Tibial nerve (tissue), 4 donors: Measurements from ENCODE around the gene DDX47. TPM values are rescaled to one million over a fixed set of nuclear protein-coding genes. Genes with fewer than 3 reads are reported as not detected.

Experiments
- DNase-seq, 2 donors: peaks; one replicate each; pipeline ENCODE4 v3.0.0-alpha.2; 2019; ENCODE audit warnings: low spot score in 2 of 2
- H3K27ac ChIP-seq, 4 donors: fragments of 200-600 bp; sonication (generic) in 3 of 4; one replicate each; pipeline ENCODE4 v1.5.1; 2017 to 2019; ENCODE audit warnings: mild to moderate bottlenecking in 1 of 4
- H3K27me3 ChIP-seq, 2 donors: fragments of 200-600 bp; sonication (generic) in 1 of 2; one replicate each; pipeline versions ENCODE4 v1.5.1 to v1.6.0; 2017 to 2019
- H3K36me3 ChIP-seq, 3 donors: fragments of 200-600 bp; sonication (generic); one replicate each; pipeline ENCODE4 v1.5.1; 2018 to 2019
- H3K4me1 ChIP-seq, 4 donors: fragments of 200-600 bp; sonication (generic) in 3 of 4; one replicate each; pipeline ENCODE4 v1.5.1; 2017 to 2019
- H3K4me3 ChIP-seq, 4 donors: fragments of 200-600 bp; sonication (generic) in 3 of 4; one replicate each; pipeline ENCODE4 v1.5.1; 2017 to 2019; ENCODE audit warnings: mild to moderate bottlenecking in 1 of 4, moderate library complexity in 1 of 4
- H3K9me3 ChIP-seq, 4 donors: fragments of 200-600 bp; sonication (generic) in 3 of 4; one replicate each; pipeline ENCODE4 v1.5.1; 2017 to 2019
- EP300 ChIP-seq, 2 donors: sonication (generic); formaldehyde crosslinking; IDR thresholded peaks; one replicate each; pipeline ENCODE4 v1.6.1; 2017; ENCODE audit warnings: antibody characterized with exemption in 2 of 2, mild to moderate bottlenecking in 1 of 2
- POLR2A ChIP-seq, 2 donors: fragments of 450-650 bp; IDR thresholded peaks; one replicate each; pipeline ENCODE4 v1.6.1; 2017; ENCODE audit warnings: antibody characterized with exemption in 2 of 2, mild to moderate bottlenecking in 2 of 2, moderate library complexity in 2 of 2
- WGBS, 2 donors: methylation state at CpG; one replicate each; pipeline ENCODE4 v1.1.5; 2018; 5-methylcytosine and 5-hydroxymethylcytosine counted together
- total RNA-seq, 4 donors: library from RNA; depleted of rRNA; stranded (reverse); fragments of >200 nt; gene quantifications; one replicate each; pipeline ENCODE4 v1.1.0, GENCODE V29; 2016
- TF ChIP-seq, protein P1 (sequence below), 5 experiments: fragments of 200-600 bp in 3 of 5; fragments of 450-650 bp in 2 of 5; sonication (generic) in 3 of 5; IDR thresholded peaks; one replicate each; pipeline ENCODE4 v1.5.1; 2016 to 2019; ENCODE audit warnings: antibody characterized with exemption in 5 of 5, mild to moderate bottlenecking in 3 of 5, moderate library complexity in 2 of 5

The DDX47 gene
- total RNA-seq, 4 donors from 2014 or later = 39.4 to 50.0 (median 47.8) TPM

DNA sequence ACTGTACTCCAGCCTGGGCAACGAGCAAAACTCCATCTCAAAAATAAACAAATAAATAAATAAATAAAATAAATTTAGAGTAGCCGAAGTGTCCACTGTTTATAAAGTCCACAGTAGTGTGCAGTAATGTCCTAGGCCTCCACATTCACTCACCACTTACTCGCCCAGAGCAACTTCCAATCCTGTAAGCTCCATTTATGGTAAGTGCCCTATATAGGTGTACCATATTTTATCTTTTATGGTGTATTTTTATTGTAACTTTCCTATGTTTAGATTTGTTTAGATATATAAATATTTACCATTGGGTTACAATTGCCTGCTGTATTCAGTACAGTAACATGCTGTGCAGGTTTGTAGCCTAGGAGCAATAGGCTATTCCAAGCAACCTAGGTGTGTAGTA lies 40.3 kb downstream of the DDX47 start:
- Histone ChIP-seq H3K27me3 (no peaks in the 10 kb centered on the region), H3K4me3 (no peak overlapping the region), H3K4me1 (no peaks in the 10 kb centered on the region), H3K36me3 (no peaks in the 10 kb centered on the region), H3K9me3 (no peaks in the 10 kb centered on the region), H3K27ac (no peak overlapping the region)
- TF ChIP-seq POLR2A (IDR thresholded peaks at IDR 0.05) (no peak), EP300 (IDR thresholded peaks at IDR 0.05) (no peak)
- TF ChIP-seq, protein P1, sequence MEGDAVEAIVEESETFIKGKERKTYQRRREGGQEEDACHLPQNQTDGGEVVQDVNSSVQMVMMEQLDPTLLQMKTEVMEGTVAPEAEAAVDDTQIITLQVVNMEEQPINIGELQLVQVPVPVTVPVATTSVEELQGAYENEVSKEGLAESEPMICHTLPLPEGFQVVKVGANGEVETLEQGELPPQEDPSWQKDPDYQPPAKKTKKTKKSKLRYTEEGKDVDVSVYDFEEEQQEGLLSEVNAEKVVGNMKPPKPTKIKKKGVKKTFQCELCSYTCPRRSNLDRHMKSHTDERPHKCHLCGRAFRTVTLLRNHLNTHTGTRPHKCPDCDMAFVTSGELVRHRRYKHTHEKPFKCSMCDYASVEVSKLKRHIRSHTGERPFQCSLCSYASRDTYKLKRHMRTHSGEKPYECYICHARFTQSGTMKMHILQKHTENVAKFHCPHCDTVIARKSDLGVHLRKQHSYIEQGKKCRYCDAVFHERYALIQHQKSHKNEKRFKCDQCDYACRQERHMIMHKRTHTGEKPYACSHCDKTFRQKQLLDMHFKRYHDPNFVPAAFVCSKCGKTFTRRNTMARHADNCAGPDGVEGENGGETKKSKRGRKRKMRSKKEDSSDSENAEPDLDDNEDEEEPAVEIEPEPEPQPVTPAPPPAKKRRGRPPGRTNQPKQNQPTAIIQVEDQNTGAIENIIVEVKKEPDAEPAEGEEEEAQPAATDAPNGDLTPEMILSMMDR (IDR thresholded peaks at IDR 0.05) = no peak
- WGBS, 2 donors = 62% methylated on average over 3 of the region's 3 CpGs
- DNase-seq = no peak

DNA sequence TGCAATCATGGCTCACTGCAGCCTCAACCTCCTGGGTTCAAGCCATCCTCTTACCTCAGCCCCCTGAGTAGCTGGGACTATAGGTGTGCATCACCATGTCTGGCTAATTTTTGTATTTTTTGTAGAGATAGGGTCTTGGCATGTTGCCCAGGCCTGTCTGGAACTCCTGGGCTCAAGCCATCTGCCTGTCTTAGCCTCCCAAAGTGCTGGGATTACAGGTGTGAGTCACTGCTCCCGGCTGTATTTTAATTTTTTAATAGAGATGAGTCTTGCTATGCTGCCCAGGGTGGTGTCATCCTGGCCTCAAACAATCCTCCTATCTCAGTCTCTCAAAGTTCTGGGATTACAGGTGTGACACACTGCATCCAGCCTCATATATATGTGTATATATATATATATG lies 46.5 kb downstream of the DDX47 start:
- Histone ChIP-seq H3K4me1 (no peaks in the 10 kb centered on the region), H3K9me3 (no peaks in the 10 kb centered on the region), H3K4me3 (no peak overlapping the region), H3K27me3 (no peaks in the 10 kb centered on the region), H3K36me3 (no peaks in the 10 kb centered on the region), H3K27ac (no peak overlapping the region)
- TF ChIP-seq EP300 (IDR thresholded peaks at IDR 0.05) = no peak
- TF ChIP-seq POLR2A (IDR thresholded peaks at IDR 0.05) = no peak
- TF ChIP-seq, protein P1 (IDR thresholded peaks at IDR 0.05) = no peak
- 82 to 84% methylated on average over 1 of the region's 1 CpG for WGBS, 2 donors
- DNase-seq = no peak

DNA sequence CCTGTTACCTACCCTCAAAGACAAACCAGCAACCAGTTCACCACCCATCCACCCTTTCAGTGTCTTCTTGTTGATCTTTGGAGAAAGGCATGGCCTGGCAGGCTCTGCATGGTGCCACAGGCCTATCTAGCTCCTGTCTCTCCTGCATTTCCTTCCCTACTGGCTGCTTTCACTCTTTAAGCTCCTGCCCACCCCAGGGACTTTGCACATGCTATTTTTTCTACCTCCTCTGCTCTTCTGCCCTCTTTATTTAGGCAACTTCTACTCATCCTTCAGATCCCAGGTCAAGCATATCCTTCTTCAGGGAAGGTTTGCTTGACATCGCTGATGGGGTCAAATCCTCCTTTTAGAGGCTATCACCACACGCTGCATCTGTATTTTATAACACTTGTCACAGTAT lies 51.1 kb downstream of the DDX47 start:
- H3K4me3 ChIP-seq = no peak overlapping the region
- 97 to 98% methylated on average over 2 of the region's 2 CpGs for WGBS, 2 donors

DNA sequence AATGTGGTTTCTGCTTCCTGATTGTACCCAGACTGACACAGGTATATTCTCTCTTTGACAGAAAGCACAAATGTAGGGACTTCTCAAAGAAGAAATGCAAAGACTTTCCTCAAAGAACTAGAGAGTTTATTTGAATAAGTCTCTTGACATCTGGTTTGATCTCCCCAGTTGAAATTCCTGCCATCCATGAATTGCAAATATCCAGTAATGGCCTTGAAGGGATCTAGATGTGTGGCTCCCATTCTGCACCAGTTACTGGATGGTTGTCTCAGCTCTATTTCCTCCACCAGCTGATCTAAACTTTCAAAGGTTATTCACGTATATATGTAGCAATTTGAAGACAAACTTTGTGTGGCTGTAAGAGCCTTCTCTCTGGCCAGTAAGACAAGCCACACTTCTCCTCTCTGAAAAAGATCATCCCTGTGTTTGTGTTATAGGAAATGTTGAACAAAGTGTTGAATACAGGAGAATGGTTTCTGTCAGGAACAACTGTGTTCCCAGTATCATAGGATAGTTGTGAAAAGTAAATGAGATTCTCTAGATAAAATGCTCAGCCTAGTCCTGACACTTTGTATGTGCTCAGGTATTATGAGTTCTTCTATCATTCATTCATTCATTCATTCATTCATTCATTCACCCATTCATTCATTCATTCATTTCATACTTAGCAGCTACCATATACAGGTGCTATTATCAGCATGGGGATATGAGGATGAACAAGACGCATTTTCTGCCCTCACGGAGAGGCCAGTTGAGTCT lies 55.5 kb downstream of the DDX47 start:
- no peak overlapping the region for H3K27ac ChIP-seq
- WGBS, 2 donors = 61 to 76% methylated on average over 3 of the region's 3 CpGs
- TF ChIP-seq POLR2A (IDR thresholded peaks at IDR 0.05) (no peak), EP300 (IDR thresholded peaks at IDR 0.05) (no peak)
- TF ChIP-seq, protein P1 (IDR thresholded peaks at IDR 0.05) = no peak

More for the DNA sequence above, 51.1 kb downstream of the DDX47 start:
- DNase-seq = no peak
- TF ChIP-seq POLR2A (IDR thresholded peaks at IDR 0.05) (no peak), EP300 (IDR thresholded peaks at IDR 0.05) (no peak)
- TF ChIP-seq, protein P1 (IDR thresholded peaks at IDR 0.05) = no peak
- H3K4me1 ChIP-seq = no peaks in the 10 kb centered on the region
- no peaks in the 10 kb centered on the region for H3K36me3 ChIP-seq
- H3K9me3 ChIP-seq = no peaks in the 10 kb centered on the region
- no peaks in the 10 kb centered on the region for H3K27me3 ChIP-seq
- H3K27ac ChIP-seq = no peak overlapping the region

DNA sequence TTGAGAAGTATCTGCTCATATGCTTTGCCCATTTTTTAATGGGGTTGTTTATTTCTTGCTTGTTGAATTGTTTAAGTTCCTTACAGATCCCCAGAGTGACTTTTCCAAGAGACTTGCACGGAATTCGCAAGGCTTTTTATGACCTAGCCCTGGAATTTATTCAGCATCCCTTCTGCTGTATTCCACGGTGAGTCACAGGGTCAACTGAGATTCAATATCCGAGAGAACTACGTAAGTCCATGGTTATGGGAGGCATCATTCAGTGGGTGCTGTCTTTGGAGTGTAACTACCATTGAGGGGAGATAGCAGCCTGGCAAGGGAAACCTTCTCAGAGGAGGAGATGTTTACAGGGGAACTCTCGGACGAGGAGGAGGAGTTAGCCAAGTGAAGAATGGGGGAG lies 57.3 kb downstream of the DDX47 start:
- TF ChIP-seq EP300 (IDR thresholded peaks at IDR 0.05) (no peak), POLR2A (IDR thresholded peaks at IDR 0.05) (no peak)
- TF ChIP-seq, protein P1 (IDR thresholded peaks at IDR 0.05) = no peak
- 67 to 73% methylated on average over 7 of the region's 7 CpGs for WGBS, 2 donors
- no peak for DNase-seq

More for the DNA sequence above, 55.5 kb downstream of the DDX47 start:
- no peaks in the 10 kb centered on the region for H3K4me1 ChIP-seq
- no peak overlapping the region for H3K4me3 ChIP-seq
- no peaks in the 10 kb centered on the region for H3K9me3 ChIP-seq
- H3K27me3 ChIP-seq = no peaks in the 10 kb centered on the region
- H3K36me3 ChIP-seq = no peaks in the 10 kb centered on the region
- DNase-seq = no peak

More for the DNA sequence above, 57.3 kb downstream of the DDX47 start:
- H3K9me3 ChIP-seq = no peaks in the 10 kb centered on the region
- no peaks in the 10 kb centered on the region for H3K27me3 ChIP-seq
- no peaks in the 10 kb centered on the region for H3K4me1 ChIP-seq
- no peaks in the 10 kb centered on the region for H3K36me3 ChIP-seq
- H3K27ac ChIP-seq = no peak overlapping the region
- no peak overlapping the region for H3K4me3 ChIP-seq
